HG03108 (cell line): ENCODE measurements around the gene AREL1.

ENCODE experiments used
- ATAC-seq: cut with Tn5 transposase; IDR thresholded peaks from one replicate; pipeline ENCODE4 v1.9.1; 2021; ENCODE audit warnings: moderate library complexity; ENCODE audit not compliant: unreplicated experiment

The AREL1 gene

DNA sequence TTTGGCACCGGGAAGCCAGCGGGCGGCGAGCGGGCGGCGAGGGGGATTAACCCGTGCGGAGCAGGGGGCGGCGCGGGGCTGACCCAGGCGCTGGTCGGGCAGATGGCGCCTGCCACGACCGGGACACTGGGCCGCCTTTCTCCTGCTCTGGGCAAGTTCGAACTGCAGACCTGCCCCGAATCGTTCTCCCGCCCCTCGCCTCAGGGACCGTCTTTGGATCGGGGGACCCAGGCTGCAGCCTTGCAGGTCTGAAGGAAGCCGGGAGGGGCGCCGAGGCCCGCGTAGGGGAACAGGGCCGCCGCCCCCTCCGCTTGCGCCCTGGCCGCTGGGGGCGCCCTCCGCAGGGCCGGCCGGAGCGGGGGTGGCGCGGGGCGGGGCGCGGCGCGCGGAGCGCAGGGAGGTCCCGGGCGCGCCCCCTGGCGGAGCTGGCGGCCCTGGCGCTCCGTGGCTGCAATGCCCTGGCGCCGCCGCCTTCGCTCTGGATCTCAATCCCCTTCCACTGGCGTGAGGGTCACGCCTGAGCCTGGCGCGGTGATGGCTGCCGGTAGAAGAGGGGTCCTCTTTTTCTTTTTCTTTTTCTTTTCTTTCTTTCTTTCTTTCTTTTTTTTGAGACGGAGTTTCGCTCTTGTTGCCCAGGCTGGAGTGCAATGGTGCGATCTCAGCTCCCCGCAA is 100.4 kb downstream of the AREL1 start:
- peak; percentile 52 for ATAC-seq

DNA sequence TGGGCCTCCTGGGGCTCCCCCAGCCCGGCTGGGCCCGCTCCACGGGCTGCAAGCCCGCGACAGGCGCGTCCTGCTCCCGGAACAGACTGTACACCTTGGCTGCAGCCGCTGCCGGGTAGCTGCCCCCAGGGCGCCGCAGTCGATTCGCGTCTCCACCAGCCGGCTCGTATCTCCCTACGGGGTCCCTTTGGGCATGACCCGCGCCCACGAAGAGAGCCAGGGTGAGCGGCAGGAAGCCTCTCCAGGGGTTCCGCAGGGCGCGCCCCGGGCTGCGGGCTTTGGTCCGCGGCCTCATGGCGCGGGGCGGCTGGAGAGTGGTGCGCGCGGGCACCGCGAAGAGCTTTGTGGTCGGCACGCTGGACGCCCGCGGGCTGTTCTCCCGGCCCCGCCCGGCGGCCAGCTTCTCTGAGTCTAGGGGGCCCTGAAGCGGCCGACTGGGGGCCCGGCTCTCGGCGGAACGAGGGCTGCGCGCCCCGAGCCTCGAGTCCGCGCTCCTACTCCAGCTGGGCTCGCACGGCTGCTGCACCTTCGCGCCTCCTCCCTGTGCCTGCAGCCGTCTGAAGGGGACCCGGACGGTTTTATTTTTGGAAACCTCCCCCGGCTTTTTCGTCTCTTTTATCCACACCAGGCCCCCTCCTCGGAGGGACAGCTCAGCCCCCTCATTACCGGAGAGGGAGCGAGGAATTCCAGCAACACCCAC is 101.1 kb downstream of the AREL1 start, which contains the start of gene LTBP2:
LTBP2 (minus strand) TSS at position 588 of the 700 bp plus-strand sequence; CDS start at position 295, 293 bp downstream.
- ATAC-seq = no peak
